Lower leg skin (tissue), 3 donors: ENCODE data around the gene KRTAP10-7.

Experiments
- CTCF ChIP-seq, 3 donors: fragments of 450-650 bp; IDR thresholded peaks; one replicate each; pipeline ENCODE4 v1.5.1; 2016; ENCODE audit warnings: antibody characterized with exemption in 3 of 3, mild to moderate bottlenecking in 3 of 3, moderate library complexity in 2 of 3
- POLR2A ChIP-seq, 2 donors: fragments of 450-650 bp; IDR thresholded peaks; one replicate each; pipeline ENCODE4 v1.6.1; 2016 to 2017; ENCODE audit warnings: antibody characterized with exemption in 2 of 2, mild to moderate bottlenecking in 1 of 2, moderate library complexity in 1 of 2

- TF ChIP-seq CTCF (IDR thresholded peaks at IDR 0.05) (no peak), POLR2A (IDR thresholded peaks at IDR 0.05) (no peak)
Observed at GRCh38 chr21:44625756-44626155, 25.4 kb downstream of the KRTAP10-7 start.
